Measurements from ENCODE around the gene APBB2. TPM values are rescaled to one million over a fixed set of nuclear protein-coding genes. Genes with fewer than 3 reads are reported as not detected.

Gene APBB2
- total RNA-seq, 2 experiments from 2014 or later = 0.22 TPM; not detected in 1

DNA sequence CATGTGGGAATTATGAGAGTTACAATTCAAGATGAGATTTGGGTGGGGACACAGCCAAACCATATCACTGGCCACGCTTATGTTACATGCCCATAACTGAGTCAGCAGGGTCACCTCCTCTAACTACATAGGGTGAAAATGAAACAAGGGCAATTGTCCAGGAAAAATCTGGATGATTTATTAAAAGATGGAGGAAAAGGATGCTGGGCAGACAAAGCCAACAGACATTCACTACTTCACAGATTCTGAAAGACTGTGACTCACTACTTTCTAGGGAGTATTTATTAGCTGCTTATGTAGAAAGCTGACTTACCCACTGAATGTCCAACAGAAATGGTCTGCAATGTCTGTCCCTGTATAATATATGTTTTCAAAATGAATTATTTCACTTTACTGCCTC, 72.4 kb downstream of the APBB2 start:
- CTCF ChIA-PET = no interaction called here

GRCh38 chr4:41140410-41140809, 73.9 kb downstream of the APBB2 start:
- H3K27ac Mint-ChIP-seq = no peak overlapping the region
- no peak overlapping the region for H3K4me3 Mint-ChIP-seq
- H3K27me3 Mint-ChIP-seq = peaks cover 10% of the 10 kb centered on the region
- Histone ChIP-seq H3K4me3 (ENCODE audit: low read length) (no peak overlapping the region), H3K27me3 (ENCODE audit: control insufficient read depth in 1 of 2, insufficient read depth in 2 of 2, low read length in 2 of 2) (no peaks in the 10 kb centered on the region), H3K9me3 (ENCODE audit: control insufficient read depth in 1 of 2, insufficient read depth in 1 of 2, low read length in 2 of 2) (no peaks in the 10 kb centered on the region), H3K36me3 (ENCODE audit: insufficient read depth, low read length) (no peaks in the 10 kb centered on the region), H3K27ac (ENCODE audit: low read depth in 1 of 2, low read length in 2 of 2) (no peak overlapping the region), H3K4me1 (ENCODE audit: insufficient read depth, low read length) (no peaks in the 10 kb centered on the region)
- intact Hi-C loops (cut with DNase I, micrococcal nuclease) = no loop called here
- no peak for ATAC-seq (ENCODE audit: poor library complexity)
- no peaks in the 10 kb centered on the region for H3K36me3 Mint-ChIP-seq (ENCODE audit: low read depth)
- ChIA-PET CTCF (no interaction called here), POLR2A (no interaction called here)
- DNase-seq = no peak
- H3K9me3 Mint-ChIP-seq = no peaks in the 10 kb centered on the region
- TF ChIP-seq CTCF (IDR thresholded peaks at IDR 0.05) = no peak
- no peaks in the 10 kb centered on the region for H3K4me1 Mint-ChIP-seq (ENCODE audit: low read depth)

More for the DNA sequence above, 72.4 kb downstream of the APBB2 start:
- Mint-ChIP-seq H3K27me3 (peaks cover 10% of the 10 kb centered on the region), H3K27ac (no peak overlapping the region), H3K4me3 (no peak overlapping the region), H3K36me3 (ENCODE audit: low read depth) (no peaks in the 10 kb centered on the region), H3K9me3 (no peaks in the 10 kb centered on the region), H3K4me1 (ENCODE audit: low read depth) (no peaks in the 10 kb centered on the region)
- no peak for TF ChIP-seq CTCF (IDR thresholded peaks at IDR 0.05)
- H3K36me3 ChIP-seq (ENCODE audit: insufficient read depth, low read length) = no peaks in the 10 kb centered on the region
- DNase-seq = no peak
- POLR2A ChIA-PET = no interaction called here
- intact Hi-C loops (cut with DNase I, micrococcal nuclease) = no loop called here
- no peak overlapping the region for H3K4me3 ChIP-seq (ENCODE audit: low read length)
- no peaks in the 10 kb centered on the region for H3K4me1 ChIP-seq (ENCODE audit: insufficient read depth, low read length)
- H3K9me3 ChIP-seq (ENCODE audit: control insufficient read depth in 1 of 2, insufficient read depth in 1 of 2, low read length in 2 of 2) = no peaks in the 10 kb centered on the region
- H3K27ac ChIP-seq (ENCODE audit: low read depth in 1 of 2, low read length in 2 of 2) = no peak overlapping the region
- no peaks in the 10 kb centered on the region for H3K27me3 ChIP-seq (ENCODE audit: control insufficient read depth in 1 of 2, insufficient read depth in 2 of 2, low read length in 2 of 2)
- no peak for ATAC-seq (ENCODE audit: poor library complexity)

DNA sequence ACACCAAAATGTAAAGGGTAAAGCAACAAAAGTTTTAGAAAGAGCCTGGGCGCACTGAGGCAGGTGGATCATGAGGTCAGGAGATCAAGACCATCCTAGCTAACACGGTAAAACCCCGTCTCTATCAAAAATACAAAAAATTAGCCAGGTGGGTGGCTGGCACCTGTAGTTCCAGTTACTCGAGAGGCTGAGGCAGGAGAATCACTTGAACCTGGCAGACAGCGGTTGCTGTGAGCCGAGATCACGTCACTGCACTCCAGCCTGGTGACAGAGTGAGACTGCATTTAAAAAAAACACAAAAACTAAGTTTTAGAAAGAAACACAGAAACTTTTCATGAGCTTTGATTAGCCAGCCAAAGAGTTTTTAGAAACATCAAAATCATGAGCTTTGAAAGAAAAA, 76.5 kb downstream of the APBB2 start:
- Mint-ChIP-seq H3K27ac (no peak overlapping the region), H3K4me3 (no peak overlapping the region), H3K4me1 (ENCODE audit: low read depth) (no peaks in the 10 kb centered on the region), H3K27me3 (peaks cover 2% of the 10 kb centered on the region), H3K9me3 (no peaks in the 10 kb centered on the region), H3K36me3 (ENCODE audit: low read depth) (no peaks in the 10 kb centered on the region)
- ATAC-seq (ENCODE audit: poor library complexity) (no peak), DNase-seq (no peak)
- no peak for TF ChIP-seq CTCF (IDR thresholded peaks at IDR 0.05)
- Histone ChIP-seq H3K27ac (ENCODE audit: low read depth in 1 of 2, low read length in 2 of 2) (no peak overlapping the region), H3K27me3 (ENCODE audit: control insufficient read depth in 1 of 2, insufficient read depth in 2 of 2, low read length in 2 of 2) (no peaks in the 10 kb centered on the region), H3K4me3 (ENCODE audit: low read length) (no peak overlapping the region), H3K9me3 (ENCODE audit: control insufficient read depth in 1 of 2, insufficient read depth in 1 of 2, low read length in 2 of 2) (no peaks in the 10 kb centered on the region), H3K36me3 (ENCODE audit: insufficient read depth, low read length) (no peaks in the 10 kb centered on the region), H3K4me1 (ENCODE audit: insufficient read depth, low read length) (no peaks in the 10 kb centered on the region)
- POLR2A ChIA-PET = no interaction called here
- CTCF ChIA-PET = no interaction called here
- intact Hi-C loops (cut with DNase I, micrococcal nuclease) = no loop called here
